Measurements from ENCODE around the gene PNO1.
"Not testable (repeated sequence)": the region's sequence is repeated elsewhere in the genome, so short reads cannot be mapped to it uniquely, and the experiment has no call there.

The PNO1 gene

GRCh38 chr2:68163641-68164040 lies 6.0 kb downstream of the PNO1 start:
- DNase-seq, result no peak

DNA sequence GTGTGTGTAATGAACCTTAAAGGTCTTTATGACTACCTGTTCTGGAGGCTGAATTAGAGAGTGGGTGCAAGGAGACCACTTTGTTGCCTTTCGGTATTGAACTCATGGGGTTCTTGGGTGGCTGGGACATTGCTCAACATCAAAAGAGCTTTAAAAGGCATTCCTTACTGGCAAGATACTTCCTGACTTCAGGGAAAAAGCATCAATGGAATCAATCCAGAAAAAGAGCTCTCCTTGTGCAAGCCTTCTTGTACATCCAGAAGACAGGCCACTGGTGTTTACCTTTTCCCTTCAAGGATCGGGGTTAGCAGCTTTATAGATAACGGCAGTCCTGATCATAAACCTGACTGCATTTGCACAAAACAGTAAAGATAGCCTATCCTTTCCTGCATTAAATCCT lies 9.5 kb downstream of the PNO1 start:
- DNase-seq, result no peak

DNA sequence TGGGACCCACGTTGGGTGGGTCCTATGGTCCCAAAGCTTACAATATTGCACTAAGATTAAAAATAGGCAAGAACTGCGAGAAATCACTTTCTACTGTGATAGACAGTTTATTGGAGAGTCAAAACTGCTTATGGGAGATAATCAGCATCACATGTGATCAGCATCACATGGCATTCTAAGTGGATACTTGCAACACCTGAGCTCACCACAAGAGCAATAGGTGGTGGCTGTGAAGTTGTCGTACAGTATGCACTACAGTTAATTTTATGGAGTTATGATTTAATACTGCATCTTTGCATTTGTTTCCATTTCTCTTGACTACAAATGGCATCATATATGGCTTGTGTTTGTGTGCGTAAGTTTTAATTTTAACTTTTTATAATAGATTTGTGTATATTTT lies 11.6 kb downstream of the PNO1 start:
- DNase-seq, result no peak

DNA sequence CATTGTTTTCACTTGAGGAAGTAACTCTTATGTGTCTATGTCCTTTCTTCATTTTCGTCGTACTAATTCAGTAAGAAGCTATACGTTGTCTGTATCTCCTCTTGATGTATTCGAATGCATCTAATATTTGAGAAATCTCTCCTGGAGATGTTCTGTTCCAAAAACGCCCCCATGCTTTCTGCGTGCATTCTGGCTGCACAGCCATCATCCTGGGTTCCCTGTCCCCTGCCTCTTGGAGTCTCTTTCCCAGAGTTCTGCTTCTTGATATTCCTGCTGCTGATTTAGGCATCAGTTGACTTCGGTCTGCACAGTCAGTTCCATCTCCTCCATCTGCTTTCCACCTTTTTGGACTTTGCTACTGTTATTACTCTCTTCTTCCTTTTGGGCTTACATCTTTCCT lies 13.5 kb downstream of the PNO1 start:
- no peak for DNase-seq

DNA sequence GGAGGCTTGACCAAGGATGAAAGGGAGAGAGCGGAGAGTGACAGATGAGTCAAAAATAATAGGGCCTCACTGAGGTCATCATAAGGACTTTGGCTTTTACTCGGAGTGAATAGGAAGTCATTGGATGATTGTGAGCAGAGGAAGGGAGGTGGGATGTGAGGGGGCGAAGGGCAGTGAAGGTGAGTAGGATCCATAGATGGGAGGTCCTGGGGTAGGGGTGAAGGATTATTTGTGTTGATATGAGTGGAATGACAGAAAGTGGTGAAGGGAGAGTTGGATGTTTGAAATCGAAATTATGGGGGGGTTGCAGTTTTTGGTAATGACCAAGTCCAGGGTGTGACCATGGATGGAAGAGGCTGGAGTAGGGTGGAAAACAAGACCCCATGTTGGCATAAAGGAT lies 14.0 kb downstream of the PNO1 start:
- DNase-seq, result no peak

DNA sequence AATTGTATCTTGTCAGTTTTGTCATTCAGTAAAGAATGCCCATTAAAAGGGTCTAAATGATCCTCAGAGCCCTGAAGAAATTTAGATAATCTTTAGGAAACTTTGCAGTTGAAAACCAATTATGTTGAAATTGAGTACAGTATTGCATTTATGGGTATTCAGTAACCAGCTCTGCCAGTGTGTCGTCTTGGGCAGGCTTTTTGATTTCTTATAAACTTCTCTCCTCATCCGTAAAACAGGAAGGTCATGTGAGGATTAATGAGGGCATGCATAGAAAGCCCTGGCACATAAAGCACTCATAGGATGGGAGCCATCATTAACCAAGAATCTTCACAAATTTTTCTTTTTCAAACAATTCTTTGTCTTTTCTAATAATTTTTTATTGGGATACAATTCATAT lies 14.8 kb downstream of the PNO1 start:
- no peak for DNase-seq

- no peak for DNase-seq
Observed at GRCh38 chr2:68172990-68173700, 15.5 kb downstream of the PNO1 start.

GRCh38 chr2:68175210-68175609 lies 17.5 kb downstream of the PNO1 start:
- not testable (repeated sequence) for DNase-seq

DNA sequence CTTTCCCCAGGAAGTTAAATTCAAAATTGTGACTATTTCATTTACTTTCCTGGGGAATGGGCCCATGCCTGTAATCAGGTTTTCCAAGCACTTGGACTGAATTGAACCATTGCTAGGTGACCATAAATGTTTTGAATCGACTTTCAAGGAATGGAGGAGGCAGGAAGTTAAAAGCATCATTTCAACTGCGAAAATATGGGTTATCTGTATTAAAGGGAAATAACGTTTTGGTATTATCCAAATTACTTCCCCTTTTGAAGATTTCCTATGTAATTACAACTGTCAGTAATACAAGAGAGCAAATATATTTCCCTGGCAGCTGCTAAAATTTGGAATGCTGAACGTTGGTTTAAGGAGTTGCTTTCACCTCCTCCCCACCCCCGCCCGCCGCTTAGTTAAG lies 19.0 kb downstream of the PNO1 start:
- no peak for DNase-seq

- DNase-seq, result no peak
Observed at GRCh38 chr2:68177541-68177940, 19.9 kb downstream of the PNO1 start.

DNA sequence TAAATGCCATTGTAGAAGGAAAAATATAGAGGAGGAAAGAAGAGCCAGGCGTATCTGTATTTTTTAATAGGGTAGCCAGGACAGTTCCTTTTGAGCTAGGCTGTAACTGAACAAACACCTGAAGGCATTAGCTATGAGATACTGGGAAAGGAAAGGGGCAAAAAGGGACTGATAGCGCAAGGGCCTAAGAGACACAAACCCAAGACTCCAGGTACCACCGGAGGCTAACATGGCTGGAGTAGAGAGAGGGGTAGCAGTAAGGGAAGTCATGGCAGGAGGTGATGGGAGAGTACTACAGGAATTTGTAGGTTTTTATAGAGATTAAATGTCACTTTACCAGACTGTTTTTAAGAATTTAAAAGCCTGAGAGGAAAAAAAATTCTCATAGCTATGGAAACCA lies 20.7 kb downstream of the PNO1 start:
- no peak for DNase-seq

DNA sequence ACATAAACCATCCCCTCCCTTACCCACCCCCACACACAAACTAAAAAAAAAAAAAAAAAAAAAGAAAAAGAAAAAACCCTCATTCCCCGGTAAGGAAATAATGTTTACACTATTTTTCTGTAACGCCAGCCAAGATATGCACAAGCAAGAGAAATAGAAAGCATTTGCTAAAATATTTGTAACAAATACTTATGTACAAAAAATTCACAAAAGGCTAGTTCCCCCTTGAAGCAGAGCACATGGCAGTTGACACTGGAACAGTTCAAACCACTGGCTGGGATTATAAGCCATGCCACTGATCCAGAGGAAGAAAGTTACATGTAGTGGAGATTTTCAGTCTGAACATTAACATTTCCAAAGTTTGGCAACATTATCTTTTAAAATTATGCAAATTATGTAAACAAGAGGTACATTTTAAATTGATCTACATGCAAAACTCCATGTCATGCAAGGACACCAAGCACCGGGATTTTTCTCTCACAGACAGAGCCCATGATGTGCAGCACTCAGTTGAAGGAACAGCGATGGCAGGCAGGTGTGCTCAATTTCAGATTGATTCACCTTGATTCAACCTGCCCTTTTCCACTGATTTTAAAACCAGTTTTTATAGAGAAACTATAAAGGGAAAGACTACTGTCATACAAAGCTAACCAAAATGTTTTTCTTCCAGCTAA lies 21.4 kb downstream of the PNO1 start:
- DNase-seq, result no peak

DNA sequence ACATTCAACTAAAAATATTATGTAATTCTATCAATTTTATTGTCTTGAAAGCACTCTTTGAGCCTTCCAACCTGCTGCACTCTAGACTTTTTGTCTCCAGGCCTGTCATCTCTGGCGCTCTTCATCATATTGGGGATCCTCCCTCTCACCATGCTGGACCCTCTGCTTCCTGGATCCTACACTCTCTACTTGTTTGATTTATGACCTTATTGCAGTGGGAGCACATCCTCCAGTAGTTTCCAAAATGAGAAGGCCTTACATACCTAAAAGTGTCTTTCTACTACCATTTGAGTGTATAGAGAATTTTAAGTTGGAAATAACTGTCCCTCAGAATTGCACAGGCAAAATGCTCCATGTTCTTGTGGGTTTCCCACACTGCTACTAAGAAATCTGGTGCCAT lies 25.2 kb downstream of the PNO1 start:
- DNase-seq, result no peak

- peak; percentile 64 for DNase-seq
Observed at GRCh38 chr2:68185541-68186164, 28.0 kb downstream of the PNO1 start.

DNA sequence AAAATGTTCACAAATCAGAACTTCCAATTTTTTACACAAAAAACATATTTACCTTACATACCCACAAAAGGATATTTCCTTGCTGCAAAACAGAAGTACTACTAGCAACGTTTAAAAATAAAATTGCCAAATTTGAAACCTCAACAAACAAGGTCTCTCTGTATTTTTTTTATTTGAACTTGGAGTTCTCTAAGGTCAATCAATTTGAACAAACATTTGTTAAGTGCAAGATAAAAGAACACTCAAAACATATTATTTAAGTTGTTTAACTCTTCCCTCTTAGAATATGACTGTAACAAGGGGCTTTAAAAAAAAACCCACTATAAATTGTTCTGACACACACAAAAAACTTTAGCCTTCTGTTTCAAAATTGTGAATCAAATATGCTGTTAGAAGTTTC lies 29.6 kb downstream of the PNO1 start:
- no peak for DNase-seq

- no peak for DNase-seq
Observed at GRCh38 chr2:68188831-68189230, 31.1 kb downstream of the PNO1 start.

GRCh38 chr2:68189991-68190784 lies 32.5 kb downstream of the PNO1 start:
- no peak for DNase-seq

GRCh38 chr2:68190991-68191731 lies 33.5 kb downstream of the PNO1 start:
- no peak for DNase-seq

DNA sequence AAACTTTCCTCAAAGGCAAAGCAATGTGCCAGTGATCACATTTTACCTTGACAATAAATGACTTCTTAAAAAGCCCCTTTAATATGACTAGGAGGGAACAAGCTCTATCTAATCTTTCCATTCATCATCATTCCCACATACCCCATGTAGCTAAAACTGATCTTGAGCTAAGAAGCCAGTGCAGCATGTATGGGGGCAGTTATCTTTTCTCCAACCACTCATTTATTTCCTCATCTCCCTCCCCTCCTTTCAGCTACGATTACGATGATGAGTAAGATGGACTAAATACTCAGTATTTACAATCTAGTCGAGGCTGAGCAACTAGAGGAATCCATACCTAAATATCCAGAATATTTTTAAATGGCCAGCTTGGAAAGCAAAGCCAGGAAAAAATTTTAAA lies 35.5 kb downstream of the PNO1 start:
- no peak for DNase-seq

DNA sequence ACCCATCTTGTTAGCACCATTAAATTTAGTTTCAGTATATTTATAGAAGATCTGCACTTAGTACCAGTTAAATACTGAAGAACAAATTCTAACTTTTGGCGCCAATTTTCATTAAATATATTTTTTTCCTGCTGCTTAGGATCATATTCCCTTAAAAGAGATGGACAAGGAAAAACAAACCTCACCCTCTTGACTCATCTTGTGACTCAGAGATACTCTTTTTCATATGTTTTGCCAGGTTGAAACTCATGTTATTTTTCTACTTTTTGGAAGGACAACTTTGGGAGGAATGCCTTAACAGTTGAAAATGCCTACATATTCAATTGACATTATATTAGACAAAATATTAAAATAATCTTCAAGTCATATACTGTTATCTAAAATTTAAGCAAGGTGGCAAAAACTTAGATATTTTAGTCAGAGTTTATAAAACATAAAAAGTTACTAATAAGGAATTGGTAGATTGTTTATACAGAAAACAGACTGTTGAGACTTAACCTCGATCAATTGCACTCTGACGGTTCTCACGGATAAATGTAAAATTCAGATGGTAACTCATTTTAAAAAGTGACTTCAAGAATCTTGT lies 36.2 kb downstream of the PNO1 start:
- DNase-seq, result no peak

- no peak for DNase-seq
Observed at GRCh38 chr2:68195096-68195495, 37.4 kb downstream of the PNO1 start.

DNA sequence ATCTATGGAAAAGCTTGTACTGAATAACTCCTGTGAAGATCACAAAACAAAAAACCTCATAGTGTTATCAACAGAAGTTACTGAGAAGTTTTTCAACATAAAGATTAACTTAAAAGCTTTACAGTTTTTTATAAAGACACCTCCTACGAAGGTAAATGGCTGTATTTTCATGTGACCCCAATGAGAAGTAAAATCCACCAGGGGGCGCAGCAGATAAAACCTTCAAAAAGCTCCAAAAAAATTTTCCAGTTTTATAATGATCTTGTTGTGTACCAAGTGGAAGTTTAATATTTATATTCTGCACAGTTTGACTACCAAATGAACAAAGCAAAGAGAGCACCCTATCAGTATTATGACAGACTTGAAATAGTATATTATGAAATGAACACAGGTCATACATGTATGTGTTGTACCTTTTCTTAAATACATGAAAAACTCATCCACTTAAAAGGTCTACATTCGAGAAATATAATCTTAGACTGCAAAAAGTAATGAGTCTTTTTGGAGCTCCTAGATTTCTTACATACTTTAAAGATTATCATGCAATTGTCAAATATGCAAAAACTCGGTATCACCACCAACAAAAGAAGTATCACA lies 38.5 kb downstream of the PNO1 start:
- DNase-seq, result no peak

Data from islet precursor cell (in vitro differentiated cells).